ENCODE results near the gene DECR2.
A peak's percentile ranks its signal among the peaks of the same experiment; 100 is the strongest.

The DECR2 gene

DNA sequence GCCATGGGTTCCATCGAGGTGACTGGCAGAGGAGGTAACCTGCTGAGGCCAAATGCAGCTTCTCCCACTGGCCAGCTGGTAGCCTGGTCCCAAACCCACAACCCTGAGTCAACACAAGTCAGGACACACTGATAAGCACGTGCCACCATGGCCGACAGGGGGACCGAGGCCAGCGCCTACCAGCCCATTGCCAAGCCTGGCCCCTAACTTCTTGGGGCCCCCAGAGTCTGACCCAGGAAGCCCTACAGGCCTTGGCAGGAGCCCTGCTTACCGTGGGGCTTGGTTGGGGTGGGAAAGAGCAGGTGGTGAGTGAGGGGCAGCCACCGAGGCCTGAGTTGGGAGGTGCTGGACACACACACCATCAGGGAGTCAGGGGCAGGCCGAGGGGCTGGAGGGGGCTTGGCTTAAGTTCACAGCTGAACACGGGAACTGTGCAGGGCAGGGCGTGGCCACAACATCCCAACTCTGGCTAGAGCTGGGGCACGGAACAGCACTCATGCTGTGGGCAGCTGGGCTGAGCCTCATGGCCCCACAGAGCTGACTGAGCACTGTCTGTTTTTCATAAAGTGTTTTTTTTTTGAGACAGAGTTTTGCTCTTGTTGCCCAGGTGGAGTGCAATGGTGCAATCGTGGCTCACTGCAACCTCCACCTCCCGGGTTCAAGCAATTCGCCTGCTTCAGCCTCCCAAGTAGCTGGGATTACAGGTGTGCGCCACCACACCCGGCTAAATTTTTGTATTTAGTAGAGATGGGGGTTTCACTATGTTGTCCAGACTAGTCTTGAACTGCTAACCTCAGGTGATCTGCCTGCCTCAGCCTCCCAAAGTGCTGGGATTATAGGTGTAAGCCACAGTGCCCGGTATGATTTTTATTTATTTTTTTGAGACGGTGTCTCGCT, 36.8 kb upstream of the DECR2 start:
- peaks cover 21% of the 10 kb centered on the region for H3K36me3 ChIP-seq (ENCODE audit: control insufficient read depth, insufficient read depth, low read length)
- no peaks in the 10 kb centered on the region for H3K27me3 ChIP-seq (replicated peaks; ENCODE audit: control insufficient read depth, insufficient read depth, low read length)
- TF ChIP-seq, protein P1, sequence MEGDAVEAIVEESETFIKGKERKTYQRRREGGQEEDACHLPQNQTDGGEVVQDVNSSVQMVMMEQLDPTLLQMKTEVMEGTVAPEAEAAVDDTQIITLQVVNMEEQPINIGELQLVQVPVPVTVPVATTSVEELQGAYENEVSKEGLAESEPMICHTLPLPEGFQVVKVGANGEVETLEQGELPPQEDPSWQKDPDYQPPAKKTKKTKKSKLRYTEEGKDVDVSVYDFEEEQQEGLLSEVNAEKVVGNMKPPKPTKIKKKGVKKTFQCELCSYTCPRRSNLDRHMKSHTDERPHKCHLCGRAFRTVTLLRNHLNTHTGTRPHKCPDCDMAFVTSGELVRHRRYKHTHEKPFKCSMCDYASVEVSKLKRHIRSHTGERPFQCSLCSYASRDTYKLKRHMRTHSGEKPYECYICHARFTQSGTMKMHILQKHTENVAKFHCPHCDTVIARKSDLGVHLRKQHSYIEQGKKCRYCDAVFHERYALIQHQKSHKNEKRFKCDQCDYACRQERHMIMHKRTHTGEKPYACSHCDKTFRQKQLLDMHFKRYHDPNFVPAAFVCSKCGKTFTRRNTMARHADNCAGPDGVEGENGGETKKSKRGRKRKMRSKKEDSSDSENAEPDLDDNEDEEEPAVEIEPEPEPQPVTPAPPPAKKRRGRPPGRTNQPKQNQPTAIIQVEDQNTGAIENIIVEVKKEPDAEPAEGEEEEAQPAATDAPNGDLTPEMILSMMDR (IDR thresholded peaks at IDR 0.05; ENCODE audit: insufficient read depth, low read length, poor library complexity, severe bottlenecking), result no peak
- DNase-seq (ENCODE audit: extremely low read depth, insufficient read length), result no peak
- no peak overlapping the region for H3K4me3 ChIP-seq (replicated peaks; ENCODE audit: low read depth, low read length)

DNA sequence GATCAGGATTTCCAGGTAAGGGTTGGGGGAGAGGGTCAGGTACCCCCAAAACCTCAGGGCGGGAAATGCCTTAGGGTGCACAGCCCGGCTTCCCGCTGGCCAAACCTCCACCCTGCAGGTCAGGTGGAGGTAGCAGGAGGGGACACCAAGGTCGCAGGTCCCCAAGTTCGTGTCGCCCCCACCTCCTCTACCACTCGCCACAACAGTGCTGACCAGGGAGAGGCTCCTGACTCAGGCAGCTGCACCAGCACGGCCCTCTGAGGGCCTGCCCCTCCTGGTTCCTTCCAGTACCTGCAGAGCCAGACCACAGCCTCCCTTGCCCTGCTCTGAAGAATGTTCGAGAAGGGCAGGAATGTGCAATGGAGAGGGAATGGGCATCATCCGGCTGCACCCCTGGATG, 35.2 kb upstream of the DECR2 start:
- no peak for DNase-seq (ENCODE audit: extremely low read depth, insufficient read length)
- Histone ChIP-seq H3K27me3 (replicated peaks; ENCODE audit: control insufficient read depth, insufficient read depth, low read length) (no peaks in the 10 kb centered on the region), H3K36me3 (ENCODE audit: control insufficient read depth, insufficient read depth, low read length) (peaks cover 21% of the 10 kb centered on the region), H3K4me3 (replicated peaks; ENCODE audit: low read depth, low read length) (no peak overlapping the region)
- TF ChIP-seq, protein P1 (IDR thresholded peaks at IDR 0.05; ENCODE audit: insufficient read depth, low read length, poor library complexity, severe bottlenecking), result no peak

DNA sequence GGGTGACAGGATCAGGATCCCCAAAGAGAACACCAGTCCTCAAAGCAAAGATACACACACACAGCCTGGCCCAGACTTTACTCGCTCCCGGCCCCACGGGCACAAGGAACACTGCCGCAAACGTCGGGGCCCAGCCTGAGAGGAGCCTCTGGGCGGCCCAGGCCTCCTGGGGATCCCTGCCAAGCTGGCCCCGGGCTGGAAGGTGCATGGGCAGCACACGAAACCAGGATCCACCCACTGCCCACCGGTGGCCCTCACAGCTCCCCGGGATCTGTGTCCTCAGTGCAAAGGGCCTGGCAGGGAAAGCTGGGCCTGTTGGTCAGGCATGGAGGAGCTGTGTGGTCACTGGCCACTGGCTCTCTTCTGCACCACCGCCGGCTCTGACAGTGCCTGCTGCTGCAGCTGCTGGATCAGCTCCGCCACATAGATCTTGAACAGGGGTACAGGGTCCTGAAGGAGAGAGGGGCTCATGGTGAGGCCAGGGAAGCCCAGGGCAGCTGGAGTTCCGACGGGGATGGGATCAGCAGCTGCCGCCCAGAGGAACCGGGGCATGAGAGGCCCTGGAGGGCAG, 34.3 kb upstream of the DECR2 start:
- Histone ChIP-seq H3K27me3 (replicated peaks; ENCODE audit: control insufficient read depth, insufficient read depth, low read length) (no peaks in the 10 kb centered on the region), H3K36me3 (ENCODE audit: control insufficient read depth, insufficient read depth, low read length) (peaks cover 27% of the 10 kb centered on the region), H3K4me3 (replicated peaks; ENCODE audit: low read depth, low read length) (no peak overlapping the region)
- DNase-seq (ENCODE audit: extremely low read depth, insufficient read length), result no peak
- TF ChIP-seq, protein P1 (IDR thresholded peaks at IDR 0.05; ENCODE audit: insufficient read depth, low read length, poor library complexity, severe bottlenecking), result no peak

DNA sequence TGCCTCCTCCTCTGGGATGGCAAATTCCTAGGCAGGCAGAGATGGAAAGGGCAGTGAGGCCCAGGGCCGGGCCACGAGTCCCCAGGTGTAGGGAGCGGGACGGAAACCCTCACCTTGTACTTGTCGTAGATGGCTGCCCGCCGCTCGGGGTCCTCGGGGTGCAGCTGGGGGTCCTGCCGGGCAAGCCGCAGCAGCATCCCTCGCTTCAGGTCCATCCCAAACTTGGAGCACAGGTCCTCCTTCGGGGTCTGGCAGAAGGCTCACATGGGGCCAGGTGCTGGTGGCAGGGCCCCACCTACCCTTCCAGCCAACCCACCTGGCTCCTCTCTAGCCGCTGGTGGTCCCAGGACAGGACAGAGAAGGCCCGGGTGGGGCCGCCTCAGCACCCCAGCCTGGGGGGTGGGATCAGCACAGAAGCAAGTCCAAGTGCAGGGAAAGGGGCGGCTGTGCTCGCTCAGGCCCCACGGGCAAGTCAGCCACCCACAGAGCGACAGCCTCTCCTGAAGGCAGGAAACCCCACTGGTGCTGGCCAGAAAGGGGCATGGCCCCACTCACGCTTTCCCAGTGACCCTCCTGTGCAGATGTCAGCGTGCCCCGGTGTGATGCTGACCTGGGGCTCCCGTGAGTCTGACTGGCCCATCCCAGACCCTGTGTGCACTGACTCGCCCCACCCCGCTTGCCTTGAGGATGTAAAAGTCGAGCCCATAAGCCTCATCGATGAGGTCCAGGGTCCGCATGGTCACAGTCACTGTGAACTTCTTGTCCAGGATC, 33.1 kb upstream of the DECR2 start:
- Histone ChIP-seq H3K27me3 (replicated peaks; ENCODE audit: control insufficient read depth, insufficient read depth, low read length) (no peaks in the 10 kb centered on the region), H3K4me3 (replicated peaks; ENCODE audit: low read depth, low read length) (no peak overlapping the region), H3K36me3 (ENCODE audit: control insufficient read depth, insufficient read depth, low read length) (peaks cover 36% of the 10 kb centered on the region)
- TF ChIP-seq, protein P1 (IDR thresholded peaks at IDR 0.05; ENCODE audit: insufficient read depth, low read length, poor library complexity, severe bottlenecking), result no peak
- DNase-seq (ENCODE audit: extremely low read depth, insufficient read length), result no peak

DNA sequence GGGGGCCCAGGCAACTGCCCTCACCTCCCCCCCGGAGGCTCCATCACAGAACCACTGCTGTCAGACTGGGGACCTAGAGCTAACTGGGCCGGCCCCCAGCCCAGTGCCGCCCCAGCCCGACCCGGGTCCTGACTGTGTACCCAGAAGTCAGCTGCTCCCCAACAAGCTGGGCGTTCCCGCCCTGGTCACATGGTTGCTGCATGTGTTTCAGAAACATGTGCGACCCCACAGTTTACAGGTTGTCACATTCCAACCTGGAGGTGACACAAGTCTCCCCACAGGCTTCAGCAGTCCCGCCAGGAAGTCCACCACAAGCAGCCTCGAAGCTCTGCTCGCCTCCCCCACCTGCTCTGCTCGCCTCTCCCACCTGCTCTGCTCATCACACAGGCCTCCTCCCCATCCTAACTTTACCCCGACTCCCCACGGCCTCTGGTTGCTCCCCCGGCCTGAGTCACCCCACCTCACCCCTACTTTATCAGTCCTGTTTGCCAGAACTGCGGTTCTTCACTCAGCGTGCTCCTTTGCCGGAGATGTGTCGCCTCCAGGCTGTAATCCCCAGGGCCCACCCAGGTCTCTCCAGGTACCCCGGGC, 32.3 kb upstream of the DECR2 start:
- Histone ChIP-seq H3K27me3 (replicated peaks; ENCODE audit: control insufficient read depth, insufficient read depth, low read length) (no peaks in the 10 kb centered on the region), H3K36me3 (ENCODE audit: control insufficient read depth, insufficient read depth, low read length) (peaks cover 41% of the 10 kb centered on the region), H3K4me3 (replicated peaks; ENCODE audit: low read depth, low read length) (peak overlapping the region; percentile 56)
- DNase-seq (ENCODE audit: extremely low read depth, insufficient read length), result no peak
- TF ChIP-seq, protein P1 (IDR thresholded peaks at IDR 0.05; ENCODE audit: insufficient read depth, low read length, poor library complexity, severe bottlenecking), result no peak
